CD4-positive, CD25-positive, alpha-beta regulatory T cell (primary cell): Measurements from ENCODE around the gene CACNB2. TPM values are rescaled to one million over a fixed set of nuclear protein-coding genes. Genes with fewer than 3 reads are reported as not detected.
A peak's percentile ranks its signal among the peaks of the same experiment; 100 is the strongest.

Experiments
- ATAC-seq, 2 donors: fragments of 150-1000 bp; cut with Tn5 transposase; one replicate each; pipeline ENCODE4 v1.10.0; 2021; ENCODE audit warnings: low read depth in 2 of 2, moderate number of reproducible peaks in 2 of 2, moderate library complexity in 1 of 2
- DNase-seq, 3 donors: peaks; one replicate each; pipeline versions ENCODE4 v3.0.0 to v3.0.0-alpha.2; 2012 to 2022; ENCODE audit warnings: mixed read lengths in 1 of 3
- H3K27ac ChIP-seq: one replicate; pipeline ENCODE4 v1.7.0; 2013; ENCODE audit warnings: mild to moderate bottlenecking, low read length; ENCODE audit not compliant: insufficient read depth, poor library complexity, severe bottlenecking
- H3K27me3 ChIP-seq: one replicate; pipeline ENCODE4 v1.7.0; 2013; ENCODE audit warnings: low read length; ENCODE audit not compliant: control insufficient read depth, insufficient read depth
- H3K36me3 ChIP-seq: one replicate; pipeline ENCODE4 v1.7.0; 2013; ENCODE audit warnings: mild to moderate bottlenecking, low read length, moderate library complexity; ENCODE audit not compliant: control insufficient read depth, insufficient read depth
- H3K4me1 ChIP-seq: 2 replicates; pipeline ENCODE4 v1.7.0; 2013; ENCODE audit warnings: mild to moderate bottlenecking, low read length; ENCODE audit not compliant: insufficient read depth, control insufficient read depth, poor library complexity, severe bottlenecking
- H3K4me3 ChIP-seq: one replicate; pipeline ENCODE4 v1.7.0; 2013; ENCODE audit warnings: low read depth, mild to moderate bottlenecking, low read length, moderate library complexity
- H3K9me3 ChIP-seq, 2 experiments: 1 replicate in 1 of 2; 2 replicates in 1 of 2; pipeline ENCODE4 v1.7.0; 2013; ENCODE audit warnings: low read length in 2 of 2, mild to moderate bottlenecking in 1 of 2, moderate library complexity in 1 of 2; ENCODE audit not compliant: control insufficient read depth in 2 of 2
- H3K27ac Mint-ChIP-seq, 3 donors: one replicate each; pipeline ENCODE4 v1.8.0; 2020 to 2022; ENCODE audit warnings: mild to moderate bottlenecking in 3 of 3, mixed read lengths in 3 of 3, moderate library complexity in 2 of 3
- H3K27me3 Mint-ChIP-seq: one replicate; pipeline ENCODE4 v1.8.0; 2022; ENCODE audit warnings: mild to moderate bottlenecking, mixed read lengths
- H3K36me3 Mint-ChIP-seq: one replicate; pipeline ENCODE4 v1.8.0; 2020; ENCODE audit warnings: mixed read lengths
- H3K4me1 Mint-ChIP-seq, 4 donors: one replicate each; pipeline ENCODE4 v1.8.0; 2020 to 2022; ENCODE audit warnings: mixed read lengths in 4 of 4, mild to moderate bottlenecking in 1 of 4
- H3K4me3 Mint-ChIP-seq, 4 donors: one replicate each; pipeline ENCODE4 v1.8.0; 2020 to 2022; ENCODE audit warnings: mild to moderate bottlenecking in 4 of 4, mixed read lengths in 4 of 4, moderate library complexity in 3 of 4
- H3K9me3 Mint-ChIP-seq, 7 donors: one replicate each; pipeline ENCODE4 v1.8.0; 2020 to 2022; ENCODE audit warnings: mixed read lengths in 7 of 7, mild to moderate bottlenecking in 3 of 7, moderate library complexity in 2 of 7
- polyA plus RNA-seq, 4 donors: library from polyadenylated mRNA; unstranded; fragments of 300-500 nt; fragmentation: Illumina TruSeq; gene quantifications; one replicate each; pipeline ENCODE4 v1.2.3, GENCODE V29; 2021
- total RNA-seq: library from RNA; stranded (reverse); gene quantifications from one replicate; pipeline ENCODE4 v1.2.3, GENCODE V29; 2022

The CACNB2 gene
- total and polyA plus RNA-seq, 5 donors from 2014 or later, result 0.39 to 0.80 (median 0.49) TPM

DNA sequence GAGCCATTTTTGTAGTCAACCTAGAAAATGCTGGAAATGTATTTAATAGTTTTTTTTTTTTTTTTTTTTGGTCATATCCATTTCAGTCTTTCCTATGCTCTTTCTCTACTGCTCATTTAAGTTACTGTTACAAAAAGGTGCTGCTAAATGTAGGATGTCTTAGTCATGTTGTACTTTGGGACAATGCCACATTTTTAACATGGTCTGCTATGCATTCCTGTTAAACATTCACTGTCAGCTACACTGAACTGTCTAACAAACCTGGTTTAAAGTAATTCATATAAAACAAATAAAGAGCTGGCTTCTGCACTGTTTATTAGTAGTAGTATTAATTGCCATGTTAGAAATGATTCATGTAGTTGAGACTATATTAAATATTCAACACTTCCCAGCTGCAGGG lies 402.6 kb downstream of the CACNB2 start:
- no peaks in the 10 kb centered on the region for H3K27me3 Mint-ChIP-seq
- Histone ChIP-seq H3K27ac (no peak overlapping the region), H3K27me3 (no peaks in the 10 kb centered on the region), H3K4me3 (no peak overlapping the region), H3K9me3 (no peaks in the 10 kb centered on the region), H3K36me3 (peaks cover 59% of the 10 kb centered on the region), H3K4me1 (no peaks in the 10 kb centered on the region)
- ATAC-seq, result no peak
- H3K4me1 Mint-ChIP-seq, result peaks cover 0 to 6% (median 2%) of the 10 kb centered on the region in 4 donors
- peaks cover 59% of the 10 kb centered on the region for H3K36me3 Mint-ChIP-seq
- no peak overlapping the region for H3K4me3 Mint-ChIP-seq
- H3K27ac Mint-ChIP-seq, result no peak overlapping the region
- no peaks in the 10 kb centered on the region for H3K9me3 Mint-ChIP-seq
- no peak for DNase-seq

DNA sequence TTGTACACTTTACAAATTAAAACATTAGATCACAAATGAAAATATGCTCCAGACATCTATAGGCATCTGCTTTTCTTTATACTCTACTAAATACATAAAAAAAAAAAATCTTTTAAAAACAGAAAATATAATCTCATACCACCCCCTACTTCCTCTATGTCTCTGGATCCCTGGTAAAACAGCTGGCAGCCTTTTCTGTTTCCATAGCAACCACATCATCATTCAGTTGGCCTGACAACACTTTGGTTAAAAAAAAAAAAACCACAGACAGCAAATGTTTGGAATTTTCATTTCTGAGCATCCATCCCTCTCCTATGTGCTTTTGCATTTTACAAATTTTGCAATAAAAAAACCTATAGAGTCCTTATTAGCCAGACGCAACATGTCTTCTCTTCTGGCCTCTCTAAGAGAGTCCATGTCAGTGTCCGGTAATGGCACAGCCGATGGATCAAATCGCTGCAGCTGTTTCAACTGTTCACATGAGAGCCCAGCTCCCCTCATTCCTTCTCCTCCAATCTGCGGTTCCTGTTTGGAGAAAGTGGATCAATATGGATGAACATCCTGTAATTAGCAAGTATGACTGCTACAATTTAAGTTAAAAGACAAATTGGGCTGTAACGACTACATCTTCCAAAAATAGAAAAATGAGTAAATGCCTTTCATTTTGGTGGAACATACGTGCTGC lies 405.5 kb downstream of the CACNB2 start:
- Mint-ChIP-seq H3K4me3 (no peak overlapping the region), H3K36me3 (peaks cover 58% of the 10 kb centered on the region), H3K27me3 (no peaks in the 10 kb centered on the region), H3K27ac (no peak overlapping the region), H3K9me3 (no peaks in the 10 kb centered on the region), H3K4me1 (peaks cover 0 to 6% (median 3%) of the 10 kb centered on the region in 4 donors)
- H3K4me3 ChIP-seq, result no peak overlapping the region
- ATAC-seq, result no peak
- H3K4me1 ChIP-seq, result no peaks in the 10 kb centered on the region
- H3K36me3 ChIP-seq, result peaks cover 50% of the 10 kb centered on the region
- H3K9me3 ChIP-seq, result no peaks in the 10 kb centered on the region
- H3K27me3 ChIP-seq, result no peaks in the 10 kb centered on the region
- H3K27ac ChIP-seq, result no peak overlapping the region
- no peak for DNase-seq

DNA sequence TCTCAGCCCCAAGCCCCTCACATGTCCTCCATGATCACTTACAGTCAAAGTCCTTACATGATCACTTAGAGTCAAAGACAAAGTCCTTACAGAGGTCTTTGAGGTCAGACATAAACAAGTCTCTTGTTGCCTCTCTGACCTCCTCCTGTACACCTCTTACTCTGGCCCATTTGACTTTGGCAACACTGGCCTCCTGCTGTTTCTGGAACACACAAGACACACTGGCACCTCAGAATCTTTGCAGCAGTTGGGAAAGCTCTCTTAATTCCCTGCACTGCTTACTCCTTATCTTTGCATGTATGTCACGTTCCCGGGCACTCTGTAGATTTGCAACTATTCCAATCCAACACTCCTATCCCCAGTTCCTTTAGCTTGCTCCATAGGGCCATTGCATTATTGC lies 408.9 kb downstream of the CACNB2 start:
- Histone ChIP-seq H3K9me3 (no peaks in the 10 kb centered on the region), H3K4me1 (no peaks in the 10 kb centered on the region), H3K27me3 (no peaks in the 10 kb centered on the region), H3K36me3 (peaks cover 47% of the 10 kb centered on the region), H3K4me3 (no peak overlapping the region), H3K27ac (no peak overlapping the region)
- peaks cover 50% of the 10 kb centered on the region for H3K36me3 Mint-ChIP-seq
- peak overlapping the region in 2 of 3 donors; percentile 21 to 94 for H3K27ac Mint-ChIP-seq
- H3K4me1 Mint-ChIP-seq, result peaks cover 0 to 6% (median 3%) of the 10 kb centered on the region in 4 donors
- DNase-seq (no peak), ATAC-seq (no peak)
- no peaks in the 10 kb centered on the region for H3K27me3 Mint-ChIP-seq
- no peaks in the 10 kb centered on the region for H3K9me3 Mint-ChIP-seq
- peak overlapping the region in 1 of 4 donors; percentile 21 for H3K4me3 Mint-ChIP-seq

DNA sequence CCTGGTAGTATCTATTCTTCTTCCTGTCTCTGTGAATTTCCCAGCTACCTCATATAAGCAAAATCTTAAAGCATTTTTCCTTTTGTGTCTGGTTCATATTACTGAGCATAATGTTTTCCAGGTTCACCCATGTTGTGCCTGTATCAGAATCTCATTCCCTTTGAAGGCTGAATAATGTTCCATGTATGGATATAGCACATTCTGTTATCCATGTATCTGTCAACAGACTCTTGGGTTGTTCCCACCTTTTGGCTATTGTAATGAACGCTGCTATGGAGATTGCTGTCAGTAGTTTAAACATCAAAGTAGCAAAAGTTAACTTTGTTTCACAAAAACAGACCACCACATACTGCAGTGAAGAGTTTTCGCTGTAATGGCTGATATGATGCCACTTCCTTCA lies 411.2 kb downstream of the CACNB2 start:
- DNase-seq, result no peak
- Histone ChIP-seq H3K4me1 (no peaks in the 10 kb centered on the region), H3K4me3 (no peak overlapping the region), H3K9me3 (no peaks in the 10 kb centered on the region), H3K36me3 (peaks cover 33% of the 10 kb centered on the region), H3K27me3 (no peaks in the 10 kb centered on the region), H3K27ac (no peak overlapping the region)
- Mint-ChIP-seq H3K36me3 (peaks cover 36% of the 10 kb centered on the region), H3K27me3 (no peaks in the 10 kb centered on the region), H3K9me3 (no peaks in the 10 kb centered on the region), H3K27ac (no peak overlapping the region), H3K4me1 (peaks cover 0 to 2% (median 0%) of the 10 kb centered on the region in 4 donors), H3K4me3 (no peak overlapping the region)
- no peak for ATAC-seq

DNA sequence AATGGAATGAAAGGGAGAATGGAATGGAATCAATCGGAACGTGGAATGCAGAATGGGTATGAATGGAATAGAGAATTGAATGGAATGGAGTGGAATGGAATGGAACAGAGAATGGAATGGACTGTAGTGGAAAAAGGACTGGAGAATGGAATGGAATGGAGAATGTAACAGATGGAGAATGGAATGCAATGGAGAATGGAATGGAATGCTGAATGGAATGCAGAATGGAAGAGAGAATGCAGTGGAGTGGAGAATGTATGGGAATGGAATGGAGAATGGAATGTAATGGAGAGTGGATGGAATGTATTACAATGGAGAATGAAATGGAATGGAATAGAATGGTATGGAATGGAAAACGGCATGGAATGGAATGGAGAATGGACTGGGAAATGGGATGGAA lies 414.3 kb downstream of the CACNB2 start:
- H3K4me3 ChIP-seq, result no peak overlapping the region
- peaks cover 39% of the 10 kb centered on the region for H3K36me3 ChIP-seq
- H3K9me3 ChIP-seq, result peaks cover 0 to 3% of the 10 kb centered on the region in 2 experiments
- Mint-ChIP-seq H3K36me3 (peaks cover 16% of the 10 kb centered on the region), H3K27ac (no peak overlapping the region), H3K27me3 (no peaks in the 10 kb centered on the region), H3K4me1 (no peaks in the 10 kb centered on the region), H3K4me3 (no peak overlapping the region), H3K9me3 (no peaks in the 10 kb centered on the region)
- no peak for ATAC-seq
- DNase-seq, result no peak
- no peak overlapping the region for H3K27ac ChIP-seq
- no peaks in the 10 kb centered on the region for H3K27me3 ChIP-seq
- H3K4me1 ChIP-seq, result no peaks in the 10 kb centered on the region

DNA sequence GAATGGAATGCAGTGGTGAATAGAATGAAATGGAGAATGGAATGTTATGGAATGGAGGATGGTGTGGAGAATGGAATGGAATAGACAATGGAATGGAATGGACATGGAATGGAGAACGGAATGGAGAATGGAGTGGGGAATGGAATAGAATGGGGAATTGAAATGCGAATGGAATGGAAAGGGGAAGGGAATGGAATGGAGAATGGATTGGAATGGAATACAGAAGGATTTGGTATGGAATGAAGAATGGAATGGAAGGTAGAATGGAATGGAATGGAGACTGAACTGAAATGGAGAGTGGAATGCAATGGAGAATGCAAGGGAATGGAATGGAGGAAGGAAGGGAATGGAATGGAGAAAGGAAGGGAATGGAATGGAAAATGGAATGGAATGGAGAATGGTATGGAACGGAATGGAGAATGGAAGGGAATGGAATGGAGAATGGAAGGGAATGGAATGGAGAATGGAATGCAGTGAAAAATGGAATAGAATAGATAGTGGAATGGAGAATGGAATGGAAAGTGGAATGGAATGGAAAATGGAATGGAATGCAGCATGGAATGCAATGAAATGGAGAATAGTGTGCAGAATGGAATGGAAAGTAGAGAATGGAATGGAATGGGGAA lies 416.4 kb downstream of the CACNB2 start:
- no peaks in the 10 kb centered on the region for H3K27me3 ChIP-seq
- Mint-ChIP-seq H3K4me1 (no peaks in the 10 kb centered on the region), H3K36me3 (peaks cover 4% of the 10 kb centered on the region), H3K27me3 (no peaks in the 10 kb centered on the region), H3K9me3 (no peaks in the 10 kb centered on the region), H3K4me3 (no peak overlapping the region), H3K27ac (no peak overlapping the region)
- no peak overlapping the region for H3K27ac ChIP-seq
- ATAC-seq, result no peak
- H3K36me3 ChIP-seq, result peaks cover 32% of the 10 kb centered on the region
- no peak overlapping the region for H3K4me3 ChIP-seq
- no peak for DNase-seq
- no peaks in the 10 kb centered on the region for H3K4me1 ChIP-seq
- H3K9me3 ChIP-seq, result peaks cover 0 to 3% of the 10 kb centered on the region in 2 experiments

DNA sequence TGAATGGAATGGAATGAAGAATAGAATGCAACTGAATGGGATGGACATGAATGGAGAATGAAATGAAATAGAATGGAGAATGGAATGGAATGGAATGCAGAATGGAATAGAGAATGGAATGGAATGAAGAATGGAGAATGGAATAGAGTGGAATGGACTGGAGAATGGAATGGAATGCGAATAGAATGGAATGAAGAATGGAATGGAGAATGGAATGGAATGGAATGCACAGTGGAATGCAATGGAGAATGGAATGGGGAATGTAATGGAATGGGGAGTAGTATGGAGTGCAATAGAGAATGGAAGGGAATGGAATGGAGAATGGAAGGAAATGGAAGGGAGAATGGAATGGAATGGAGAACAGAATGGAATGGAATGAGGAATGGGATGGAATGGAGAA lies 417.7 kb downstream of the CACNB2 start:
- peaks cover 29% of the 10 kb centered on the region for H3K36me3 ChIP-seq
- H3K4me3 ChIP-seq, result no peak overlapping the region
- H3K9me3 ChIP-seq, result peaks cover 0 to 3% of the 10 kb centered on the region in 2 experiments
- no peaks in the 10 kb centered on the region for H3K27me3 ChIP-seq
- Mint-ChIP-seq H3K27me3 (no peaks in the 10 kb centered on the region), H3K27ac (no peak overlapping the region), H3K4me1 (no peaks in the 10 kb centered on the region), H3K9me3 (no peaks in the 10 kb centered on the region), H3K36me3 (no peaks in the 10 kb centered on the region), H3K4me3 (no peak overlapping the region)
- H3K4me1 ChIP-seq, result no peaks in the 10 kb centered on the region
- no peak for ATAC-seq
- DNase-seq, result no peak
- H3K27ac ChIP-seq, result no peak overlapping the region
